Measurements from ENCODE around the gene MDM4. TPM values are rescaled to one million over a fixed set of nuclear protein-coding genes. Genes with fewer than 3 reads are reported as not detected.
A peak's percentile ranks its signal among the peaks of the same experiment; 100 is the strongest.

MDM4 gene
- total RNA-seq, 1 experiment from 2014 or later = 49.6 TPM

DNA sequence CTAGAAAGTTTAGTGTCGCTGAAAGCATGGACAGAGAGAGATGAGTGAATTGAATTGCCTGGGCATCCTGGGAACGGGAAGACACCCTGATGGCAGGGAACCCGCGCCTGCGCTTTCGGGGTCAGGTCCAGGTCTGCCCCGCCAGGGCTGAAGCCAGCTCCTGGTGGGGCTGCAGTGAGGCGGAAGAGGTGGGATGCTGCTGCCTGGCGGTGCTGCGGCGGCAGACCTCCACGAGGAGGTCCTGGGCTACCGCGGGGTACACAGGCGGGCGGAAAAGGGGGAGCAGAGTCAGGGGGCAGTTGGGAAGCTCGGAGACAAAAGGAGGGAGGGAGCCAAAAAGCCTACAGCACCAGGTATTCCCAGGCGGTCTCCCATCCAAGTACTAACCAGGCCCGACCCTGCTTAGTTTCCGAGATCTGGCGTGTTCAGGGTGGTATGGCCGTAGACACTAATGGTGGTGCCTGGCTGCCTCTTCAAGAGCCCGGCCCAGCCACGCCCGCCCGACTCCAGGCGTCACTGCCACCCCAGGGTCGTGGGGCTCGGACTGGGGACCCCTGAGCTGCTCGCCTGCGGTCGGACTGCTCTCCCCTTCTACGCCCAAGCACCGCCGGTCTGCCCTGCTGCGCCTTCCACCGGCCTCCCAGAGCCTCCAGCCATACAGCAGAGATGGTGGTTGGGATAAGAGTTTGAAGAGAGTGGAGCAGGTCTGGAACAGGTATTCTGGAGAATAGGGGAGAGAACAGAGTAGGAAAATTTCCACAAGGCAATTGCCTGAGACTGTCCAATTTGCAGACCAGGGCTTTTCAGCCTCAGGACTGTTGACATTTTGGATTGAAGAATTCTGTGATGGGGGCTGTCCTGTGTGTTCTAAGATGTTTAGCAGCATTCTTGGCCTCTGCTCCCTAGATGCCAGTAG lies 46.1 kb downstream of the MDM4 start:
- H3K4ac ChIP-seq (ENCODE audit: low read depth, low read length) = no peak overlapping the region
- H3K23ac ChIP-seq (ENCODE audit: insufficient read length, low read depth, low read length) = no peak overlapping the region
- no peaks in the 10 kb centered on the region for H3K27me3 ChIP-seq (ENCODE audit: insufficient read depth, low read length)
- H3K23me2 ChIP-seq (ENCODE audit: insufficient read length, low read depth, low read length, poor library complexity, severe bottlenecking) = no peaks in the 10 kb centered on the region
- Mint-ChIP-seq H3K4me3 (no peak overlapping the region), H3K9me3 (no peaks in the 10 kb centered on the region), H3K36me3 (ENCODE audit: insufficient read depth in 1 of 3, low read depth in 3 of 3) (peaks cover 0 to 2% (median 0%) of the 10 kb centered on the region in 3 experiments; a peak in 1 of 7 replicates), H3K27ac (peak overlapping the region in 1 of 3 experiments; percentile 23; a peak in 2 of 7 replicates), H3K27me3 (ENCODE audit: low read depth) (peaks cover 6% of the 10 kb centered on the region), H3K4me1 (peaks cover 34 to 36% of the 10 kb centered on the region in 2 experiments)
- H2AK5ac ChIP-seq (ENCODE audit: insufficient read length, low read length) = no peak overlapping the region
- DNase-seq = no peak
- no peak overlapping the region for H2AFZ ChIP-seq (ENCODE audit: low read length)
- H2BK15ac ChIP-seq (ENCODE audit: low read depth, low read length) = no peak overlapping the region
- H4K5ac ChIP-seq (ENCODE audit: insufficient read length, low read depth, low read length) = no peak overlapping the region
- no peak overlapping the region for H3K4me2 ChIP-seq (ENCODE audit: insufficient read depth, insufficient read length, low read length)
- H3K9me3 ChIP-seq (ENCODE audit: control insufficient read depth, low read depth, low read length) = no peaks in the 10 kb centered on the region
- TF ChIP-seq, protein P1, sequence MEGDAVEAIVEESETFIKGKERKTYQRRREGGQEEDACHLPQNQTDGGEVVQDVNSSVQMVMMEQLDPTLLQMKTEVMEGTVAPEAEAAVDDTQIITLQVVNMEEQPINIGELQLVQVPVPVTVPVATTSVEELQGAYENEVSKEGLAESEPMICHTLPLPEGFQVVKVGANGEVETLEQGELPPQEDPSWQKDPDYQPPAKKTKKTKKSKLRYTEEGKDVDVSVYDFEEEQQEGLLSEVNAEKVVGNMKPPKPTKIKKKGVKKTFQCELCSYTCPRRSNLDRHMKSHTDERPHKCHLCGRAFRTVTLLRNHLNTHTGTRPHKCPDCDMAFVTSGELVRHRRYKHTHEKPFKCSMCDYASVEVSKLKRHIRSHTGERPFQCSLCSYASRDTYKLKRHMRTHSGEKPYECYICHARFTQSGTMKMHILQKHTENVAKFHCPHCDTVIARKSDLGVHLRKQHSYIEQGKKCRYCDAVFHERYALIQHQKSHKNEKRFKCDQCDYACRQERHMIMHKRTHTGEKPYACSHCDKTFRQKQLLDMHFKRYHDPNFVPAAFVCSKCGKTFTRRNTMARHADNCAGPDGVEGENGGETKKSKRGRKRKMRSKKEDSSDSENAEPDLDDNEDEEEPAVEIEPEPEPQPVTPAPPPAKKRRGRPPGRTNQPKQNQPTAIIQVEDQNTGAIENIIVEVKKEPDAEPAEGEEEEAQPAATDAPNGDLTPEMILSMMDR (conservative IDR thresholded peaks at IDR 0.05) = no peak
- no peak overlapping the region for H3K56ac ChIP-seq (ENCODE audit: insufficient read length, low read depth, low read length)
- H2BK120ac ChIP-seq (ENCODE audit: low read depth, low read length, poor library complexity, severe bottlenecking) = no peak overlapping the region
- no peak overlapping the region for H2BK12ac ChIP-seq (ENCODE audit: insufficient read length, low read depth, low read length)
- no peak overlapping the region for H3K27ac ChIP-seq (ENCODE audit: insufficient read length, low read depth, low read length)
- H3K79me1 ChIP-seq (ENCODE audit: insufficient read depth, low read depth, low read length, poor library complexity, severe bottlenecking) = no peaks in the 10 kb centered on the region
- H3K18ac ChIP-seq (ENCODE audit: insufficient read length, low read depth, low read length) = no peak overlapping the region
- no CpG with 5 or more reads among the region's 37 CpGs for WGBS (ENCODE audit: extremely low coverage, insufficient read length, low lambda C conversion rate)
- no peak overlapping the region for H3K9ac ChIP-seq (ENCODE audit: extremely low read depth, insufficient read length, low read length)
- no peak overlapping the region for H3K14ac ChIP-seq (ENCODE audit: insufficient read depth, low read length)
- no peak overlapping the region for H4K91ac ChIP-seq (ENCODE audit: insufficient read length, low read depth, low read length)
- H4K8ac ChIP-seq (replicated peaks; ENCODE audit: insufficient read length, low read depth, low read length) = no peak overlapping the region
- no peak overlapping the region for H2BK5ac ChIP-seq (ENCODE audit: insufficient read length, low read length)
- peaks cover 2% of the 10 kb centered on the region for H4K20me1 ChIP-seq (ENCODE audit: control insufficient read depth, insufficient read depth, insufficient read length)
- no peak overlapping the region for H2BK20ac ChIP-seq (ENCODE audit: low read depth, low read length, poor library complexity, severe bottlenecking)
- H3K79me2 ChIP-seq (ENCODE audit: insufficient read depth, low read length) = no peaks in the 10 kb centered on the region
- peaks cover 4% of the 10 kb centered on the region; the same call in 1 of the 2 replicates for H3K4me1 ChIP-seq (ENCODE audit: insufficient read depth, low read length)
- H3T11ph ChIP-seq (ENCODE audit: low read length) = no peak overlapping the region

All from H9 (cell line).